ENCODE results near the gene CTNNA1.

The CTNNA1 gene

GRCh38 chr5:138870611-138871010 is 117.4 kb downstream of the CTNNA1 start:
- no peak for FAIRE-seq

DNA sequence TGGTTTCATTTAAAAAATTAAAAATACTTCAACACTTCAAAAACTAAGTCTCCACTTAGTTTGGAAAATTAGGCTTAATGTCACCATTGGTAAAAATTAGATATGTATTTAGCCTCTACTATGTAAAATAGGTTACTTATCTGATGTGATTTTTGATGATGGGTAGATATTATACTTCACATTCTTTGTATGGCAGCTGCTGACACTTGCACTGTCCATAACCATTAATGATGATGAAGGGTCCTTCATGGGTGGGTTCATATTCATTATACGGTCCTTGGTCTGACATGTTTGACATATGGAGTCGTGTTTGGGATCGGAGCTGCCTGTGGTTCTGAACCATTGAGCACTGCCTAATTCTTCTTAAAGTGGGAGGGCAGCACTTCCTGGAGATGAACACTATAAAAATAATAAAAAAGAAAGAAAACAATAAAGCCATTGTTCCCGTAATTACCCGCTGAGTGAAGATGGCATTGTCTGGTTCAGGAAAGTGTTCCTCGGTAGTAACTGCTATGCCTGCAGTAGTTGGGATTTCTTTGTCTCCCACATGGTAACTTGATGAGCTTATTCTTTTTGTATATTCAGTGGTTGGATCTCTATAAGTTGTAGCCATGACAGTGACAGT is 119.7 kb downstream of the CTNNA1 start:
- FAIRE-seq = no peak

- no peak for FAIRE-seq
These were observed 120.4 kb downstream of the CTNNA1 start for GRCh38 chr5:138873466-138874221.

GRCh38 chr5:138874241-138874640 is 121.0 kb downstream of the CTNNA1 start:
- FAIRE-seq = no peak

DNA sequence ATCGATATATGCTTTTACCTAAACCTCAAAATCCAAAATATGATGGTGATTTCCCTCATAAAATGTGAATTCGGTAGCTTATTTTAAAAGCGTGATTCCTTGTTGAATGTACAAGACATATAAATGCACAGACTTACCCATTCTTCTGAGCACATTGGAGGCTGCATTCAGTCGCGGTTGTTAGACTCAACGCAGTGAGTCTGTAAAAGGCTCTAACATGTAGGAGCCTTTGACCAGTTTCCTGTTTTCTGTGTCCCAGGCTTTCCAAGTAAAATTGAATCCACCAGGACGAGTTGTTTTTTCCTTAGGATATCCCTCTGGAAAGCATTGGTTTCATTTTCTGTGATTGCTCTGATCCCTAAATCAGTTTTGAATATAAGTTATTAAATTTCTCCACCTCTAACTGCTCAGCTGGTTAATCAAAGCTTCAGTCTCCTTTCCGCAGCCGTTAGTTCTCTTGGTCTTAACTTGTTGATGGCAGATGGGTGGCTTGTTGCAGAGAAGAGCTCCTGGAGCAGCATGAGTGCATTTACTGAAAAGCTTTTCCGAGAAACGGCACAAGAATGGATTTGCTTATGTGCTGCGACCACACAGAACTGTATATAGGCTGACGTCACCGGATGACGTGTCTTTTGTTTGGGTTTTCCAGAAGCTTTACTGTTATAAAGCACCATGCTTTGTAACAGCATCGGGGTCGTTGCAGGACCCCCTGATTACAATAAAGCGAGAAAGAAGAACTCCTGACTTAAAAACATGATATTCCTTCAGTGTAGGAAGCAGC is 121.7 kb downstream of the CTNNA1 start, which contains the start of gene LRRTM2:
Gene LRRTM2, minus strand, starts transcription at position 565 of the 781 bp plus-strand sequence. Its CDS starts 424 bp downstream, at position 141.
- FAIRE-seq = no peak

GRCh38 chr5:138875552-138875875 is 122.3 kb downstream of the CTNNA1 start:
- FAIRE-seq = no peak

DNA sequence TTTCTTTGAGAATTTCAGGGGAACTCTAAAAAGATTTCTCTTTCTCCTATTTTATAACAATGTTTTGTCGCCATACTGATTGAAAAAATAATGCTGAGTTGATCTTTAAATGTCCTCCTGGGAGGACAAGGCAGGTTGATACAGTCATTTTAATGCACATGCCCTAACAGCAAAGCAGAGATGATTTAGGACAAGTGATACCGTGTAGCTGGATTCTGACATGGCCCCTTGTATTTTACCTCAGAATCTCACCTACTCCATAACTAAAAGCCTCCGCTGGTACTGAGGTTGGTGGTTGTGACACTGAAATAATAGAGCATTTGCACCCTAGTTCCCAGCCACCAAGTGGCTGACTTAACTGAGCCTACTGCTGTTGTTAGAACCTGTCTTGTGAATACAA is 122.7 kb downstream of the CTNNA1 start:
- no peak for FAIRE-seq

DNA sequence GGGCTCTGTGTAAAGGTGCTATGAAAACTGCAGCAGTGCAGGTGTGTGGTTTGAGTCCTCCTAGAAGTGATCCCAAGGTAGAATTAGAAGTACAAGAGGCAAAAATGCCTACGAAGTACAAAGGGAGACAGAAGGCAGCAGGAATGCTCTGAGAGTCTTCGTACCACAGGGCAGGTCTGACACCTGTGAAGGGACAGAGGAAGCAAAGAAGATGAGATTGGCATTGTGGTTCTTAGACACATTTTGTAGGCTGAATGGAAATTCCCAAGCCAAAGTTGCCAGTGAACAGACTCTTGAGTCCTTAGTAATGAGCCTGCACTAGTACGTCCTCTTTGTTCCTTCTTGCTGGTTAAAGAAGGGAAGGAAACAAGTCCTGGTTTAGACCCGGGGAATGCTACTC is 123.6 kb downstream of the CTNNA1 start:
- FAIRE-seq = no peak

DNA sequence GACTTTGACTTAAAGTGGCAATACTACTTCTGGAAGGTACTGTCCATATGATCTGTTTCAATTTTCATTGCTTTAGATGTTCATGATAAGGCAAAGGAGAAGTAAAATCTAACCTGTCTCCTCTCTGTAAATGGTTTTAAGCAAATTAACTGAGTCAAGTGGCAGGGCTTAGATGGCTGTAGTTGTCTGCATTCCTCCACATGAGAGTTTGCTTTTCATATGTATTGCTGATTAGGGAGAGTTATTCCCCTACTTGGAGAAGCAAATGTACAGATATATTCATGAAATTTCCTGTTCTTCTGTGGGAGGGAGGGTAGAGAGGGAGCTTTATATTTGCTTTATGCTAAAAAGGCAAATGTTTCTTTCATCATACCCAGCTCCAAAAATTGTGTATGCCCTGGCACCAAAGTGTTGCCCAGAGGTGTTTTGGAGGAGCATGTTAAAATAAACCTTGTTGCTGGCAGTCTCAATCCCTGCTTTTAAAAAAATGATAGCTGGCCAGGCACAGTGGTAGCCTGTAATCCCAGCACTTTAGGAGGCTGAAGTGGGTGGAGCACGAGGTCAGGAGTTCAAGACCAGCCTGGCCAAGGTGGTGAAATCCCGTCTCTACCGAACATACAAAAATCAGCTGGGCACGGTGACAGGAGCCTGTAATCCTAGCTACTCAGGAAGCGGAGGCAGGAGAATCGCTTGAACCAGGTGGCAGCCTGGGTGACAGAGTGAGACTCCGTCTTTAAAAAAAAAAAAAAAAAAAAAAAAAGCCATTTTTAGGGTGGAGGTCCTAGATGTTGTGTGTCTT is 125.4 kb downstream of the CTNNA1 start:
- no peak for FAIRE-seq

DNA sequence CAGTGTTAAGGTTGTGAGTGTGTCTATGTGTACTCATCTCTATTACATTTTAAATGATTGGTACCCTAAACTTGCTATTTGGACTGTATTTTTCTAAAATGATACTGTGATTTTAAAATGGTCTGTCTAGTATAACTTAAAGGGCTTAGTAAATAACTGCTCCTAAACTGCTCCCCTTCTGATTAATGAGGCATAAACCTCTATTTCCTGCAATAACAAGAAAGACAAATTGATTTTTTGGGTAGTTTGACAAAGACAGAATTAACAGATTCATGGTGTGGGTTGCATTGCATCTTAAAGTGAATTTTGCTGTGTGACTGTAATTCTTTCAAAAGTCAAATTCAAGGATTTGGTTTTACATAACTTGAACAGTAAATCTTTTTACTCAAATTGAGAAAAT is 130.0 kb downstream of the CTNNA1 start:
- peak; percentile 49 for FAIRE-seq

DNA sequence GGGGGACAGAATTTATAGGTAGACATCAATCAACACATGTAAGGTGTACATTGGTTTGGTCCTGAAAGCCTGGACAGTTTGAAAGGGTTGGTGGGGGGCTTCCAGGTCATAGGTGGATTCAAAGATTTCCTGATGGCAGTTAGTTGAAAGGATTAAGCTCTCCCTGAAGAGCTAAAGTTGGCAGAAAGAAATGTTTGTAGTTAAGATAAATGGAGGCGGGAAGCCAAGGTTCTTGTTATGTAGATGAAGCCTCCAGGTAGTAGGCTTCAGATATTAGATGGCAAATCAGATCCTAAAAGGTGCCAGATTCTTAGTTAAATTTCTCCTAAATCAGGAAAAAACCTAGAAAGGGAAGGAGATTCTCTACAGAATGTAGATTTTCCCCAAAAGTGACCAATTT is 130.9 kb downstream of the CTNNA1 start:
- no peak for FAIRE-seq

GRCh38 chr5:138884554-138884953 is 131.3 kb downstream of the CTNNA1 start:
- FAIRE-seq = no peak

DNA sequence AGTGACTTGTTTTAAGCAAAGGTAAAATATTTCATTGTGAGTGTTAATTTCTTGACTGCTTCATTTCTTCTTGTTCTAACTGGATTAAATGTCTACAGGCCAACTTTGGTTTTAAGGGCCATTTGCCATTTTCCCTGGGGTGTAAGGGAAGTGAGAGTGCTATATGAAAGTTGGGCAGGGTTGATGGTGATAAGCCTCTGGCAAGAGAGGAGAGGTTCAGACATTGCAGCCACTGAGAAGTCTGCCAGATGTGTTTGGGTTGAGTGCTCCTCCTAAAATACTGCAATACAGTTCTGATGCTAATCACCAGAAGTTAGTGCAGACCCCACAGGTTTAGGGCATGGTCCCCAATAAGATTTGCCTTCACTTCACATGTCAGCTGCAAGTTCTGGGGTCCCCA is 136.8 kb downstream of the CTNNA1 start:
- no peak for FAIRE-seq

GRCh38 chr5:138890644-138891043 is 137.4 kb downstream of the CTNNA1 start:
- no peak for FAIRE-seq

DNA sequence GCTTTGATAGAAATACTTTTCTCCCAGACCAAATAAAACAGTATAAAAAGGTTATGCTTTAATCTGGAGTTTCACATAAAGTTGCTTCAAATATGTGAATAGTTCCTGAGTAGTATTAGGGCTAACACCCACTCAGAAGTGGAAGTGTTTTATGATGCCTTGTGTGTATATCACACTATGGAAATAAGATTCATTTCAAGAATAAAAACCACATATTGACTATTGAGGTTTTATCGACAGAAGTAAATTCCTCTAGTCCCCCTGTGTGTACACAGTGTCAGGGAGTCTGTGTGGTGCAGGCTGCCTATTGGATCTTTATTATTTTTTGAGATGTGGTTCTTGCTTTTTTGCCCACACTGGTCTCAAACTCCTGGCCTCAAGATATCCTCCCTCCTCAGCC is 142.7 kb downstream of the CTNNA1 start:
- FAIRE-seq = no peak

GRCh38 chr5:138898299-138898698 is 145.1 kb downstream of the CTNNA1 start:
- no peak for FAIRE-seq

DNA sequence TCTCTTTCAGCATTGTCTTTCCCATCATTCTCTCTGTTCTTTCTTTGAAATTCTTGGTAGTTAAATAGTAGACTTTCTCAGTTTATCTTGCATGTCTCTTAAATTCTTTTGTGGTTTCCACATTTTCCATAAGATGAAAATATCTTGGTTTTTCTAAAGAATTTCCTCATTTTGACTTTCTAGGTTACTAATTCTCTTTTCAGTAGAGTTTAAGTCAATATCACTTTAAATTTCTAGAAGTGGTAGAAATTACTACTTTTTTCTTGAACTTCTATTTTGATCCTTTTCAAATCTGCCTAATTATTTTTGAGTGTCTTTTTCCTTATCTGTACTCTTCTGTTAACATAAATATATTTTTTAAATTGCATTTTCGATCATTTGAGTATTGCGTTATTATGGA is 145.5 kb downstream of the CTNNA1 start:
- no peak for FAIRE-seq

- no peak for FAIRE-seq
These were observed 147.2 kb downstream of the CTNNA1 start for GRCh38 chr5:138900281-138900965.

- FAIRE-seq = no peak
These were observed 148.5 kb downstream of the CTNNA1 start for GRCh38 chr5:138901716-138902115.

GRCh38 chr5:138903130-138903775 is 150.0 kb downstream of the CTNNA1 start:
- no peak for FAIRE-seq

DNA sequence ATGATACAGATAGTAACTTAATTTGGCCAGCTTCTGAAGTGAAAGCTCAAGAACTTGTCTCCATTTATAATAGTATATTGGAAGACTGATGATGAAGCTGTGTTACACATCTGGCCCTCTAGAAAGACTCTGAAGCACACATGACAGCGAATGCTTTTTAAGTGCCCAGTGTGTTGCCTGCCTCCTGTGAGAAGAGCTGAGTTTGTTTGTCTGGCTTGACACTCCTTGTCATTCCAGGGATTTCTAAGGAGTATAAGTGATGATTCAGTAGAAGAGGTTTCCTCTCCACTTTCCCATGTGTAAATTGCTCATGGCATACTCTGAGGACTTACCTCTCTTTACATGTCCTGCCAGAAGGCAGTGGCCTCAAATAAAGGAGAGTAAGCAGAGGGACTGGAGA is 152.3 kb downstream of the CTNNA1 start:
- FAIRE-seq = no peak

DNA sequence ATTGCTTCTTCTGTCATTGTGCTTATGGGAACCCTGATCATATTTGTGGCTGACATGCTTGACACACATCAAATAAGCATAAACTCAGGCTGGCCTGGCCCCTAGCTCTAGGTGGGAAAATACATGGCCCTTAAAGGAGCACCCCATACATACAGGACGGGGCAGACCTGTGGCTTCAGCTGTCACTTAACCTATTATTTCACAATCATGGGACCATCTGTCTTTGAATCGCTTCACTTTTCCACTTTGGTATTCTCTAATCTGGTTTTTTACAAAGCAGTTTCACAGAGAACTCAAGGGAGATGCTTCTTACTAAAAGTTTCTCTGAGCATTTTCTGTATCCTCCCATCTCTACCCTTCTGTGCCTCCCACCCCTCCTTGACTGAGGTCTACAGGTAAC is 156.5 kb downstream of the CTNNA1 start:
- FAIRE-seq = no peak
